ENCODE results near the gene IQGAP2. TPM values are rescaled to one million over a fixed set of nuclear protein-coding genes. Genes with fewer than 3 reads are reported as not detected.
A peak's percentile ranks its signal among the peaks of the same experiment; 100 is the strongest.

Gene IQGAP2
- total RNA-seq, 1 donor from 2014 or later = 8.8 TPM

DNA sequence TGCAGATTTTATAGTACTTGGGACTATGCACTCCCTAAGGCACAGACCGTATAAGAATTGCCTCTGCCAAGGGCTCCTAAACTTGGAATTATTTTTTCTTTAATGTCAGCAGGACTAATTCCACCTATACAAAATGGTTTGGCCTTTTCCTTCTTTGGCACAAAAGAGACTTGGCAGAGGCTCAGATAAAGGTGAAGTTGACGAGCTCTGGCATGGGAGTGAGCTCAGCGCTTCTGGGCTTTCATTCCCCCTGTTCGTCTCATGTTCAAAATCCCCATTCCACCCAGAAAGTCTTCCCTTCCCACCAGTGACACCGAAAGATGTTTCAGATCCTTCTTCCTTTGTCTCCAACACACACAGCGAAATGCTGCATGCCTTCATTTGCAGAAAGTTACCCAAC lies 158.9 kb downstream of the IQGAP2 start:
- DNase-seq (ENCODE audit: extremely low spot score, unreplicated experiment) = no peak
- H3K27ac Mint-ChIP-seq (ENCODE audit: unreplicated experiment) = no peak overlapping the region
- H3K4me1 Mint-ChIP-seq (ENCODE audit: unreplicated experiment) = peaks cover 4% of the 10 kb centered on the region
- TF ChIP-seq, protein P1, sequence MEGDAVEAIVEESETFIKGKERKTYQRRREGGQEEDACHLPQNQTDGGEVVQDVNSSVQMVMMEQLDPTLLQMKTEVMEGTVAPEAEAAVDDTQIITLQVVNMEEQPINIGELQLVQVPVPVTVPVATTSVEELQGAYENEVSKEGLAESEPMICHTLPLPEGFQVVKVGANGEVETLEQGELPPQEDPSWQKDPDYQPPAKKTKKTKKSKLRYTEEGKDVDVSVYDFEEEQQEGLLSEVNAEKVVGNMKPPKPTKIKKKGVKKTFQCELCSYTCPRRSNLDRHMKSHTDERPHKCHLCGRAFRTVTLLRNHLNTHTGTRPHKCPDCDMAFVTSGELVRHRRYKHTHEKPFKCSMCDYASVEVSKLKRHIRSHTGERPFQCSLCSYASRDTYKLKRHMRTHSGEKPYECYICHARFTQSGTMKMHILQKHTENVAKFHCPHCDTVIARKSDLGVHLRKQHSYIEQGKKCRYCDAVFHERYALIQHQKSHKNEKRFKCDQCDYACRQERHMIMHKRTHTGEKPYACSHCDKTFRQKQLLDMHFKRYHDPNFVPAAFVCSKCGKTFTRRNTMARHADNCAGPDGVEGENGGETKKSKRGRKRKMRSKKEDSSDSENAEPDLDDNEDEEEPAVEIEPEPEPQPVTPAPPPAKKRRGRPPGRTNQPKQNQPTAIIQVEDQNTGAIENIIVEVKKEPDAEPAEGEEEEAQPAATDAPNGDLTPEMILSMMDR (IDR thresholded peaks at IDR 0.05) = no peak
- H3K36me3 Mint-ChIP-seq (ENCODE audit: unreplicated experiment) = no peaks in the 10 kb centered on the region
- peaks cover 11% of the 10 kb centered on the region for H3K27me3 Mint-ChIP-seq (ENCODE audit: unreplicated experiment)
- H3K4me3 Mint-ChIP-seq (ENCODE audit: unreplicated experiment) = no peak overlapping the region
- H3K9me3 Mint-ChIP-seq (ENCODE audit: unreplicated experiment) = no peaks in the 10 kb centered on the region

DNA sequence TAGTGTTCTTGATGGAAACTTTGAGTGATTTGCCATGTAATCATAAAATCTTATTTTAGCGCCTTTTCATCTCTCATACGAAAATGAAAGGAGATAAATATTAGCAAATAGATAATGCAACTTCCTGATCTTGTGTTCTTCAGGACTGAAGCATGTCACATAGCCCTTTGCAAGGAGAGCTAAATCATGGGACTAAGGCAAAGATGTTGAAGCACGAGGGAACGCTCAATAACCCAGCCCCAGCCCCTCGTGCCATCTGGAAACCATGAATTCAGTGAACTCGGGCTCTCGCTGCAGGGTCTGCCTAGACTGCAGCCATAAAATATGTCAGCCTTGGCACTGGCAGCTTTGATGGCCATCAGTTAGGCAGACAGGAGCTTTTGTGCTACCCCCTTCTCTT lies 161.9 kb downstream of the IQGAP2 start:
- Mint-ChIP-seq H3K4me3 (ENCODE audit: unreplicated experiment) (no peak overlapping the region), H3K27me3 (ENCODE audit: unreplicated experiment) (peaks cover 19% of the 10 kb centered on the region), H3K36me3 (ENCODE audit: unreplicated experiment) (no peaks in the 10 kb centered on the region), H3K4me1 (ENCODE audit: unreplicated experiment) (peaks cover 4% of the 10 kb centered on the region), H3K9me3 (ENCODE audit: unreplicated experiment) (no peaks in the 10 kb centered on the region), H3K27ac (ENCODE audit: unreplicated experiment) (no peak overlapping the region)
- no peak for DNase-seq (ENCODE audit: extremely low spot score, unreplicated experiment)
- TF ChIP-seq, protein P1 (IDR thresholded peaks at IDR 0.05) = no peak

DNA sequence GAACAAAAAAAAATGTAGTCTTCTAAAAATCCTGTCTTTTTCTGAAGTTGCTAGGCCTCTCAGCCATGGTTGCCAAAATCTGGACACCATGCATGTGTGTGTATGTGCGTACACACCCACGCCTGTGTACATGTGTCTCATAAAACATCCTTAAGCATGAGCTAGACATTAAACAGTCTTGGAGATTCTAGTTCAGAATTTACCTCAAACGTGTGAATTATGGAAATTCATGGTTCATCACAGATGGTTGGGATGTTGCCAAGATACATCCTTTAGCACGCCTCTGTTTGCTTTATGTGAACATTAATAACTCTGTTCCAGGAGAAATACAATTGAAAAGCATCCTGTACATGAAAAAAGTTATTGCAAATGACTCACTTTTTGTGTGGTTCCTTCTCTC lies 167.1 kb downstream of the IQGAP2 start:
- H3K27ac Mint-ChIP-seq (ENCODE audit: unreplicated experiment) = no peak overlapping the region
- DNase-seq (ENCODE audit: extremely low spot score, unreplicated experiment) = no peak
- no peaks in the 10 kb centered on the region for H3K36me3 Mint-ChIP-seq (ENCODE audit: unreplicated experiment)
- H3K27me3 Mint-ChIP-seq (ENCODE audit: unreplicated experiment) = peaks cover 23% of the 10 kb centered on the region
- no peaks in the 10 kb centered on the region for H3K9me3 Mint-ChIP-seq (ENCODE audit: unreplicated experiment)
- no peaks in the 10 kb centered on the region for H3K4me1 Mint-ChIP-seq (ENCODE audit: unreplicated experiment)
- no peak overlapping the region for H3K4me3 Mint-ChIP-seq (ENCODE audit: unreplicated experiment)
- TF ChIP-seq, protein P1 (IDR thresholded peaks at IDR 0.05) = no peak

DNA sequence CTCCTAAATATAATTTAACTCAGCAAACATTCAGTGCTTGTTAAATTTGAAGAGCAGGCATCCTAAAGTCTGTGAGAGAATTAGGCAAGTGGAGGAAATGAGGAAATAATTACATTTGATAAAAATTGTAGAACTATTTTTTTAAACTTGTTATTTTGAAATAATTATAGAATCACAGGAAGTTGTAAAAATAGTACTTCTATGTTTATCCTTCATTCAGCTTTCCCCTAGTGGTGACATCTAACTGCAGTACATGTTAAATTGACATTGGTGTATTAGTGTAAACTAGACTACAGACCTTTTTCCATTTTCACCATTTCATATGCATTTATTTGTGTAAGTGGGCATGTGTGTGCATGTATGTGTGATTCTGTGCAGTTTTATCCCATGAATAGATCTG lies 168.5 kb downstream of the IQGAP2 start:
- H3K4me1 Mint-ChIP-seq (ENCODE audit: unreplicated experiment) = no peaks in the 10 kb centered on the region
- TF ChIP-seq, protein P1 (IDR thresholded peaks at IDR 0.05) = peak; percentile 29
- H3K9me3 Mint-ChIP-seq (ENCODE audit: unreplicated experiment) = no peaks in the 10 kb centered on the region
- DNase-seq (ENCODE audit: extremely low spot score, unreplicated experiment) = no peak
- no peak overlapping the region for H3K4me3 Mint-ChIP-seq (ENCODE audit: unreplicated experiment)
- H3K27ac Mint-ChIP-seq (ENCODE audit: unreplicated experiment) = no peak overlapping the region
- no peaks in the 10 kb centered on the region for H3K36me3 Mint-ChIP-seq (ENCODE audit: unreplicated experiment)
- peaks cover 13% of the 10 kb centered on the region for H3K27me3 Mint-ChIP-seq (ENCODE audit: unreplicated experiment)

DNA sequence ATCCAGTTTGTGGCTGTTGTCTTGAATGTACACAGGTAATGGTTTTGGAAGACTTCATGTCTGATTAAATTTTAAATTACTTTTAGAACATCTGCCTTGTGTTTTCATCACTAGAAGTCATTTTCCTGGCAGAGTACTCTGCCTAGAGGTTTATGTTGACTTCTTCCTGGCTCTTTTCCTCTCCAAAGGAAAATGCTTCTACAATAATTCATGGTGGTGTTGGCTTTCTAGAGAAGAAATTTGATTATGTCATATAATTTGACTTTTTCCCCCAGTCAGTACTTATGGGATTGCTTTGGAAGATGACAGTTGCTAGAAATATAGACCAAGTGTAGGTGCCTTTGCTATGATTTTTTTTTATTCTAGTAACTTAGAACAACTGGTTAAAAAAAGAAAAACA lies 173.4 kb downstream of the IQGAP2 start:
- Mint-ChIP-seq H3K36me3 (ENCODE audit: unreplicated experiment) (no peaks in the 10 kb centered on the region), H3K4me3 (ENCODE audit: unreplicated experiment) (no peak overlapping the region), H3K27ac (ENCODE audit: unreplicated experiment) (no peak overlapping the region), H3K4me1 (ENCODE audit: unreplicated experiment) (peaks cover 4% of the 10 kb centered on the region), H3K27me3 (ENCODE audit: unreplicated experiment) (no peaks in the 10 kb centered on the region), H3K9me3 (ENCODE audit: unreplicated experiment) (no peaks in the 10 kb centered on the region)
- TF ChIP-seq, protein P1 (IDR thresholded peaks at IDR 0.05) = no peak
- no peak for DNase-seq (ENCODE audit: extremely low spot score, unreplicated experiment)
